HG02981 (cell line): ENCODE measurements around the gene FAM13A.
"Not testable (repeated sequence)": the region's sequence is repeated elsewhere in the genome, so short reads cannot be mapped to it uniquely, and the experiment has no call there.

Experiments used
- ATAC-seq: cut with Tn5 transposase; IDR thresholded peaks from one replicate; pipeline ENCODE4 v1.9.1; 2021; ENCODE audit warnings: mild to moderate bottlenecking, moderate library complexity; ENCODE audit not compliant: unreplicated experiment

The FAM13A gene

GRCh38 chr4:89056953-89057398 is at the start of gene FAM13A:
FAM13A (minus strand) TSS chr4:89057185; CDS start chr4:89056964, 221 bp downstream.
- ATAC-seq, result no peak

DNA sequence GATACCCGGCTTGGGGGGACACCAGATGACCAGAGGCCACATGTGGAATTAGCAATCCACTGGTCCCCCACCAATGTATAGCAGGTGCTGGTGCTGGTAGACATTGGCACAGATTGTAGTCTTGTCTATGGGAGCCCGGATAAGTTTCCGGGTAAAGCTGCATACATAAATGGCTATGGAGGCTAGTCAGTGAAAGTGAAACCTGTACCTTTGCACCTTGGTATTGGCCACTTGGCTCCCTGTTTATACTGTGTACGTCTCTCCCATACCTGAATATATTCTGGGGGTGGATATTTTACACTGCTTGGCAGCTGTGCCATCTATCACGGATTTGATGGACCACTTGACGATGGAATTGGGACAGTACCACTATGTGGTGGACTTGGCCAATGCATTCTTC is 48.7 kb upstream of the FAM13A start:
- no peak for ATAC-seq

DNA sequence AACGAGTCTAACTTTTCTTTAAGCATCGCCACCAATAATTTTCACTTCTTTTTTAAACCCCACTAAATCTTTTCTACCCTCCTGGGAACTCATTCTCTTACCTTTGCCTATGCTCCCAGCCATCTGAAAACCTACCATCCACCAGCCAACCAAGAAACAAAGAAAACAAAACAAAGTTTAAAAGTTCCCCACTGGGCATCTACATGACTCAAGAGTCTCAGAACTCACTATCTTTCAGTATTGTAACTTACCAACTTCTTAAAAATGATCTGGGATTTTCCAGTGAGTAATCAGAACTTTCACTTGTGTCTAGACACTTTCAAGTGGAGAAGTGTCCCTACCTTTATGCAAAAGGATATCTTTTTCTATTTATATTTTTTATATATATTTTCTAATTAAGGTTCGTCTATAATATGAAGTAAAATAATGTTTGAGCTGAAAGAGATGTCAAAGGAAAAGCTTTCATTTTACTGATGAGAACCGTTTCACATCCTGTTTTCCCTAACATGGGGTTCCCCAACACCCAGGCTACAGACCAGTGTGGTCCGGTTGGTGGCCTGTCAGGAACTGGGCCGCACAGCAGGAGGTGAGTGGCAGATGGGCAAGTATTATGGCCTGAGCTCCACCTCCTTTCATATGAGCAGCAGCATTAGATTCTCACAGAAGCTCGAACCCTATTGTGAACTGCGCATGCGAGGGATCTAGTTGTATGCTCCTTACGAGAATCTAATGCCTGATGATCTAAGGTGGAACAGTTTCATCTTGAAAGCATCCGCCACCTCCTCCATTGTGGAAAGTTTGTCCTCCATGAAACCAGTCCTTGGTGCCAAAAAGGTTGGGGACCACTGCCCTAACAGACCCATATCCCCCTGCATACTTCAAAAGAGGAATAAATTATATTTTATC is 44.5 kb upstream of the FAM13A start:
- ATAC-seq, result peak; percentile 94

GRCh38 chr4:89100853-89101252 is 43.9 kb upstream of the FAM13A start:
- peak; percentile 4 for ATAC-seq

DNA sequence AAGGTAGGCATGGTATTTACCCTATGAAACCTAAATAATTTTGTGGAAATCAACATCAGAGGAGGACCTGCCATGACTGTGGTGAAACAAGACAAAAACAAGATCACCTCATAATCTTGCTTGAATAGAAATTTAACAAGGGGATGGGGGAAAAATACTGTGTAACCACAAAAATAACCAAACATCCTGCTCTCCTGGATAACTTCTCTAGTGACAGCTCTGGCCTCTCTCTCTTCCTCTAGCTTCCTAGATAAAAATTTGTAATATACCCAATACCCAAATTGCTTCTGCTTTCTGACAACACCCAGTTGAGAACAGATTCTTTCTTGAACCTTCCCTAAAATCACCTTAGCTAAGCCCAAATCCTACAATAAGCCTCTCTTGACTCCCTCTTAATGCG is 42.5 kb upstream of the FAM13A start:
- ATAC-seq, result no peak

DNA sequence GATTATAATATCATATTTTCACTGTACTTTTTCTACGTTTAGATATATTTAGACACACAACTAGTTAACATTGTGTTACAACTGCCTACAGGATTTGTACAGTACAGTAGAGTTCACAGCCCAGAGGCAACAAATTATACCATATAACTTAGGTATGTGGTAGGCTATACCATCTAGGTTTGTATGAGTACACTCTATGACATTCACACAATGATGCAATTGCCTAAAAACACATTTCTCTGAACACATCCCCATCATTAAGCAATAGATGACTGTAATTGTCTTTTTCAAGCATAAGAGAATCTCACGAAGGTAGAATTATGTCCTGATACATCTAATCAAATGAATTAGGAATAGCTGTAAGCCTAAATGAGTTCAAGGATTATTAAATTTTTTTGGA is 42.0 kb upstream of the FAM13A start:
- ATAC-seq, result no peak

DNA sequence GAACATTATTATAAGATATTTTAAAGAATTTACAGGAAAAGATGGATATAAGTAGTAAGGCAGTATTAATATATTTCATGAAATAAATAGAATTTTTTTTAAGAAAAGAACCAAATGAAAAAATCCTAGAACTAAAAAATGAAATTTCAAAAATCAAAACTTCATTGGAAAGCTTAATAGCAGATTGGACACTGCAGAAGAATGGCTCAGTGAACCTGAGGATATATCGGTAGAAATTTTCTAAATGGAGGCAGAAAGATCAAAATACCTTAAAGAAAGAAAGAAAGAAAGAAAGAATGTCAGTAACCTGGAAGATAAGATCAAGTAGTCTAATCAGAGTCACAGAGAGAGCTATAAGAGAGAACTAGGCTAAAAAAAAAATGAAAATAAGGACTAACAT is 21.3 kb upstream of the FAM13A start:
- no peak for ATAC-seq

- no peak for ATAC-seq
Observed at GRCh38 chr4:89077761-89078160, 20.8 kb upstream of the FAM13A start.

- no peak for ATAC-seq
Observed at GRCh38 chr4:89072921-89073320, 15.9 kb upstream of the FAM13A start.

DNA sequence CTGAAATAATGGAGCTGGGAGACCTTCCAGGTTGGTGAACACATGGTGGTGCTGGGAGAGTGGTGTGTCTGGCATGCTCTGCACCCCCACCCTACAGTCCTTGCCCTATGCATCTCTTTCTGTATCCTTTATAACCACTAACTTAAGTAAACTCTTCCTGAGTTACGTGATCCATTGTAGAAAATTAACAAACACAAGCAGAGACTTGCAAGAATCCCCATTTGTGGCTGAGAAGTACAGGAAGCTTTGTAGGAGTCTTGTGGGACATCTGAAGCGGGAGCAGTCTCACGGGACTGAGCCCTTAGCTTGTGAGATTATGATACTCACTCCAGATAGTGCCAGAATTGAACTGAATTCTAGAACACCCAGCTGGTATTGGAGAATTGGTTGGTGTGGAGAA is 14.3 kb upstream of the FAM13A start:
- no peak for ATAC-seq

- peak; percentile 64 for ATAC-seq
Observed at GRCh38 chr4:89070041-89070440, 13.1 kb upstream of the FAM13A start.

- peak; percentile 79 for ATAC-seq
Observed at GRCh38 chr4:89069481-89069880, 12.5 kb upstream of the FAM13A start.

- no peak for ATAC-seq
Observed at GRCh38 chr4:89067417-89067816, 10.4 kb upstream of the FAM13A start.

- no peak for ATAC-seq
Observed at GRCh38 chr4:89064848-89065247, 7.9 kb upstream of the FAM13A start.

DNA sequence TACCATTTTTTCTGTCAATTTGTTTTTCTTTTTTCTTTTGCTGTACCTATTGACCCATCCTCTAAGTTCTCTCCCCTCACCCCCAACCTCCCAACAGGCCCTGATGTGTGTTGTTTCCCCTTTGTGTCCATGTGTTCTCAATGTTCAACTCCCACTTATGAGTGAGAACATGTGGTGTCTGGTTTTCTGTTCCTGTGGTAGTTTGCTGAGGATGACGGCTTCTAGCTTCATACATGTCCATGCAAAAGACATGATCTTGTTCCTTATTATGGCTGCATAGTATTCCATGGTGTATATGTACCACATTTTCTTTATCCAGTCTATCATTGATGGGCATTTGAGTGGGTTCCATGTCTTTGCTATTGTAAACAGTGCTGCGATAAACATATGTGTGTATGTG is 859 bp upstream of the FAM13A start:
- ATAC-seq, result not testable (repeated sequence)

GRCh38 chr4:89056292-89056952 is 563 bp downstream of the FAM13A start:
- no peak for ATAC-seq

DNA sequence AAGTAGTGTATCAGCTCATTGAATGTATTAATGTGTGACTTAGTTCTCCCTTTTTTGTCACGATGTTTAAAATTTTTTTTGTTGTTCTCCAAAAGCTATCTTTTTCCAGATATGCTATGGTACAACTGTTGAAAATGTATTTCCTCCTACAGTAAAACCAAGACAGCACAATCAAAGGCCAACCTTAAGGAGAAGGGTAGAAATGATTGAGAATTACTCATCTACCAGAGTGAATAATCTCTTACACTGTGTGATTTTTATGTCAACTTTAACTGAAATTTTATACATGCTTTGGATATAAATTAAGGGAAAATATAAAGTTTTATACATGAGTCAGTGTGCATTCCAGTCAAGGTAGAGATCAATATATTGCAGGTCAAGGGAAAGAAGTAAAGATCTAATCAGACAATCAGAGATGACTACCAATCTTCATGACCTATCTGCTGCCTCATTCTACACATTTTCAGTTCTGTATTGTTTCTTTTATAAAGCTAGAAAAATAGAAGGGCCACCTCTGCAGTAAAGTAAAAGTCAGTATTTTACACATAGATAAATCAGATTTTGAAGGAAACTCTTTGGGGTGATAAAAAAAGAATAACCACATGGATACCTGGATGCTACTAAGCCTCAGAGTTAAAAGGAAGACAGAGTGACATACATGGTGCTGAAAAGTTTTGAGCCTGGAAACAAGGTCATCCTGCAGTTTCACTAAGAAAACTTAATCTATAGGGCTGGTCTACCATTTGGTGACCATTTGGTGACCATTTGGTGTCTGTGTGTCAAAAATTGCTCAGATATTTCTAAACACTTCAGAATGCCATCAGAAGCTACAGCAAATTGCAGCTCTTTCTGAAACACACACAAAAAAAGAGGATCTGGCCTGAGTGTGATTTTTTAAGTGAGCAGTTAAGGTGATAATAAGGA is 1.6 kb downstream of the FAM13A start:
- ATAC-seq, result no peak

DNA sequence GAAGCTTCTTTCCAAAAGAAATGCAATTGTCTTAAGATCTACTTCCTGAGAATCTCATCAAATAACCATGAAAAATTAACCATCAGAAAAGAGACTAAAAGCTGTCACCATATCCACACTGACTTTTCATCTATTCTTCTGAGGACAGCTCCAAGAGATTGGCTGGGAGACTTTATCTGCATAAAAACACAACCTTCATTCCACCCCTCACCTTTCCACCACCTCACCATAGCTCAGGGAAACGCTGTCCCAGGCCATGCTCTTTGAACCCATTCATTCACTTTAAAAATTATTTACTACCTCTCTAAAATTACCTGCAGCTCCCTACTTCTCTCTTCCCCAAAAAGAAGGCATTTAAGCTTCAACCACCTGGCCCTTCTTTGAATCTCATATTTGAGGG is 2.4 kb downstream of the FAM13A start:
- ATAC-seq, result no peak

GRCh38 chr4:89049853-89050252 is 7.1 kb downstream of the FAM13A start:
- ATAC-seq, result no peak

- ATAC-seq, result no peak
Observed at GRCh38 chr4:89048906-89049601, 7.9 kb downstream of the FAM13A start.
